NCI-H1694 (cell line): ENCODE measurements around the gene SLCO4A1.

Experiments
- DNase-seq: peaks from one replicate; lab custom pipeline; 2025; lab: John Stamatoyannopoulos, UW

The SLCO4A1 gene

DNA sequence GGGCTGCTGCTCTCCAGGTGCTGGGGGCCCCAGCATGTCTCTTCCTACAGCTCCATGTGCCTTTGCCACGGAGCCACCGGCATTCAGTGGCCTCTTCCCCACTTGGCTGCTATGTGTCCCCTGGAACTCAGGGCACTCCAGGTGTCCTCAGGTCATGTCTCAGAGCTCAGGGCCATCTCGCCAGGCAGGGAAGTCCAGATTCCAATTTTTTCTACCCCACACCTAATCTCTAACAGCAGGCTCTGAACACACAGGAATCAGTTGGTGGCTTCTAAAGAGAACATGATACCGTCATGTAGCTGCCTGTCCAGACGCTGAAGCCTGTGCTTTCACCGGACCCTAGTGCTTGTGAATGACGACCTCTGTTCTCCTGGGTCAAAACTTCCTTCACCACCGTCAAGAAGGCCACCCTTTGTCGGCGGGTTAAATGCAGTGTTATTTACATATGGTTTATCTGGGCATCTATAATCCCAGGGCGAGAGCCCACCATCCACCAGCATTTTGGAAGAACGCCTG lies 4.2 kb upstream of the SLCO4A1 start:
- no peak for DNase-seq

GRCh38 chr20:62638679-62639406 lies 3.5 kb upstream of the SLCO4A1 start:
- DNase-seq = no peak

DNA sequence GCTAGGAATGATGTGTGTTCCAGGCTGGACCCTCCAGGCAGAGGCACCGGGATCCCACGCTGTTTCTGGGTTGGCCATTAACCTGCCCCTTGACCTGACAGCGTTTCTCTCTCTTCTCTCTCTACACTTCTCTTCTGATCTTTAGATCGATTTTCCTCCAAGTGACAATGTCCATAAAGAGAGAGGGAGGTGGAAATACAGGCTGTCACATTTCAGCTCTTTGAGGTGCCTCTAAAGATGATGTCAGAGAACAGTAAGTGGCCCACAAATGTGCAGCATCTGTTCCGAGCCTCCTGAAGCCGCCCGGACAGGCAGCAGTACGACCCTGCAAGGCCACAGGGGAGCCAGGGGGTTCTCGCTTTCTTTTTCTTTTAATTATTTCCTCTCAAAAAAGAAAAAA lies 2.5 kb upstream of the SLCO4A1 start:
- no peak for DNase-seq

- no peak for DNase-seq
Measured at GRCh38 chr20:62640870-62641269, 1.4 kb upstream of the SLCO4A1 start.

- DNase-seq = no peak
Measured at GRCh38 chr20:62641321-62642050, 817 bp upstream of the SLCO4A1 start.

- DNase-seq = no peak
Measured at GRCh38 chr20:62642666-62643520, 590 bp downstream of the SLCO4A1 start.

GRCh38 chr20:62643521-62644043 lies 1.3 kb downstream of the SLCO4A1 start:
- no peak for DNase-seq

GRCh38 chr20:62644044-62644795 lies 1.9 kb downstream of the SLCO4A1 start:
- DNase-seq = no peak

DNA sequence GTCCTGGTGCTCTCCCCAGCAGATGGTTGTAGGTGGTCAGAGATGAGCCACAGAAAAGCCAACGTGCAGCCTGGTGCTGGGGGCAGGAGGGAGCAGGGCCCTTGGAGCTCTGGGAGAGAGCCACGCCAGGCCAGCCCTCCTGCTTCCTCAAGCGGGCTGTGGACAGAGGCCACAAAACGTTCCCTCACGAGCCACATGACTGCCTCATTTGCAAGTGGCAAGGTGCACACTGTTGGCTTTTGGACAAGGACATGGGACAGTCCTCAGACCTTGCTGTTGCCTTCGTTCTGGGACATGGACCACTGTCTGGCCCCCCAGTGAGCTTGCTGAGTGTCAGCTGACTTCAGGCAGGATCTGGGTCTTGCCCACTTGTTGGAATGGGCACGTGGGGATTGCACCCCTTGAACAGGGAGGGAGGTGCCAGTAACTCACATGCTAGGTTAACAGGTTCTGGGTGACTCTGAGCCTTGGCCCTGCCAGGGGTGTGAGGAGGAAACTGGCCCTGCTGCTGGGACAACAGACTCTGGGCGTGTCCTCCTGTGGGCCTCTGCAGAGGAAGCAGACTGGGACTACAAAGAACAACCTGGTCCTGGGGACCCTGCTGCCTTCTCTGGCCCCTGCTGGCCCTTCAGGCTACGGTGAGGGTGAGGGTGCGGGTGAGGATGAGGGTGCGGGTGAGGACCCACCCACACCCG lies 2.6 kb downstream of the SLCO4A1 start:
- DNase-seq = no peak

GRCh38 chr20:62645613-62646012 lies 3.3 kb downstream of the SLCO4A1 start:
- DNase-seq = no peak

- no peak for DNase-seq
Measured at GRCh38 chr20:62646851-62647520, 4.7 kb downstream of the SLCO4A1 start.

DNA sequence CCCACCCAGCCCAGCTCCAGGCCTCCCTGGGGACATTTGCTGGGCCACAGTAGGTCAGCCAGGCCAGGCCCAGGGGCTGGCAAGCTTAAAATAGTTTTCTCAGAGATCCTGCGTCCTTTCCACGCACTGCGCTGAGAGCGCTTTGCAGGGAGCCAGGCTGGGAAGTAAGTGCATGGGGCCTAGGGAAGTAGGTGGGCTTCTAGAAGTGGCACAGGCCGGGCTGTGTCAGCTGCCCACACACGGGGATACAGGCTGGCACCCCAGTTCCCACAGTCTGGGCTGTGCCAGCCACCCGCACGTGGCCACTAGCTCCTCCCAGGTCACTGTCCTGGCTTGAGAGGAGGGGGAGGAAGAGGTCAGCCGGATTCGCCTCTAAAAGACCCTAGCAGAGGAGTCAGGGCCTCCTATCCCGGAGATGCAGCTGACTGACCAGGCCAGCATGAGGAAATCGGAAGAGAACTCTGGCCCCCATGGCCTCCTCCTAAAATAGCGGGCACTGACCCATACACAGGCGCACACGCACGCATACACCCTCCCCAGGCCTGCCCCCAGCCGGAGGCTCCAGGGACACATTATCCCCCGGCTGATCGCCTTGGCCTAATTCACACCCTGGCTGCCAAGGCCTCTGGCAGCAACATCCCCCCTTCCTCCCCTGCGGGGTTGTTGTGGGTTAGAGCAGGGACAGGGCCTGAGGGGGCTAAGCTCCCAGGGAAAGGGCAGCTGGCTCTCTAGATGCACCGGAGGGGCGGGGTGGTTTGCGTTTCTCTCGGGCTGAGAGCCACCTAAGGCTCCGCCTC lies 5.4 kb downstream of the SLCO4A1 start:
- no peak for DNase-seq

GRCh38 chr20:62648318-62648995 lies 6.2 kb downstream of the SLCO4A1 start:
- no peak for DNase-seq

DNA sequence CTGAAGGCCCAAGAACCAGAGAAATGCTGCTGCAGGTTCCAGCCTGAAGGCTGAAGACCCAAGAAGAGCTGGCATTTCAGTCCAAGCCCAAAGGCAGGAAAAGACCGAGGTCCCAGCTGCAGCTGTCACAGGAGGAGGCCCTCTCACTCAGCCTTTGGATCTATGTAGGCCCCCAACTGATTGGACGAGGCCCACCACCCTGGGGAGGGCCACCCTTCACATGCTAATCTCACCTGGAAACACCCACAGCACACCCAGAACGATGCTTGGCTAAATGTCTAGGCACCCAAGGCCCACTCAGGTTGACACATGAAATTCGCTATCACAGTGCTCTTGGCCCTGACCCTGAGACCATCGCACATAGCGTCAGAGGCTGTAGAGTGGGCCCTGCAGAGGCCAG lies 6.8 kb downstream of the SLCO4A1 start:
- no peak for DNase-seq

- DNase-seq = no peak
Measured at GRCh38 chr20:62650551-62651284, 8.4 kb downstream of the SLCO4A1 start.

DNA sequence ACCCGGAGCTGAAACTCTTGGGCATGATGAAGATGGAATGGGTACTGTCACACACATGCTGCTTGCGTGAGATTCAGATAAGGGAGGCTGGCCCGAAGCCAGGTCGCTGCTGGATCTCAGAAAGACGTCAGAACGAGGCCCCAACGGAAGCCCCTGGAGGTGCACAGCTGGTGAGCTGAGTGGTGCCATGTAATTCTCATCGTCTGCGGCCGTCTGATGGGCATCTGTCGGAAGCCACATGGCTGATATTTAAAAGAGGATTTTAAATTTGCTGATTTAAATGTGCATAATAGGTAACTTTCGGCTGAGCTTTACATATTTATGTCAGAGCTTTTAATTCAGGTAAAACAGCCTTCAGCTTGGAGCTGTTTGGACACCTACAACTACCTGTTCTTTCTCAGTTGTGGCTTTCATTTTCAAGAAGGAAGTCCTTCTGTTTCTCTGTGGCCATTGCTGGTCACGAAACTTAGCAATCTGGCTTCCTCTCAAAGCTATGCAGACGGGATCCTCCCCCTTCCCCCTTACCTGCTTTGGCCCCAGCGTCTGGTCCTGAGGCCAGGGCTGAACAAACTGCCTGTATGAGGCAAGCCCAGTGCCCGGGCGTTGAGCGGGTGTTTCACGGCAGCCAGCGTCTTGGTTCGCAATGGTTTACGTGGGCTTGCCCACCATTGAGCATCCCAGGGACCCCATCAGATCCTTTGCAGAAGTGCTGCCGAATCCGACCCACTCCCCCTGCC lies 9.2 kb downstream of the SLCO4A1 start:
- peak; percentile 61 for DNase-seq
